Heart right ventricle (tissue), 16 donors: ENCODE data around the gene PRXL2A. TPM values are rescaled to one million over a fixed set of nuclear protein-coding genes. Genes with fewer than 3 reads are reported as not detected.

Experiments used
- ATAC-seq, 8 donors: fragments of 200-7000 bp; cut with Tn5 transposase; one replicate each; pipeline ENCODE4 v1.9.1; 2020; ENCODE audit warnings: mild to moderate bottlenecking in 8 of 8, moderate library complexity in 8 of 8, moderate number of reproducible peaks in 1 of 8
- DNase-seq, 2 donors: peaks; one replicate each; pipeline ENCODE4 v3.0.0-alpha.2; 2020
- H3K27ac ChIP-seq, 10 donors: fragments of 200-600 bp; sonication (generic) in 2 of 10; one replicate each; pipeline versions ENCODE4 v1.5.0 to v1.8.0; 2020 to 2022; ENCODE audit warnings: mild to moderate bottlenecking in 3 of 10
- H3K27me3 ChIP-seq, 7 donors: fragments of 200-600 bp; one replicate each; pipeline ENCODE4 v1.8.0; 2021 to 2022; ENCODE audit warnings: mild to moderate bottlenecking in 2 of 7
- H3K36me3 ChIP-seq, 9 donors: fragments of 200-600 bp; sonication (generic) in 1 of 9; one replicate each; pipeline versions ENCODE4 v1.5.0 to v1.8.0; 2020 to 2022; ENCODE audit warnings: mild to moderate bottlenecking in 2 of 9
- H3K4me1 ChIP-seq, 9 donors: fragments of 200-600 bp; sonication (generic) in 1 of 9; one replicate each; pipeline versions ENCODE4 v1.5.0 to v1.8.0; 2020 to 2022; ENCODE audit warnings: mild to moderate bottlenecking in 4 of 9
- H3K4me3 ChIP-seq, 10 donors: fragments of 200-600 bp; sonication (generic) in 2 of 10; one replicate each; pipeline versions ENCODE4 v1.5.0 to v1.8.0; 2020 to 2022; ENCODE audit warnings: mild to moderate bottlenecking in 7 of 10, moderate library complexity in 2 of 10
- H3K9me3 ChIP-seq, 11 donors: fragments of 200-600 bp in 10 of 11; sonication (generic) in 2 of 11; one replicate each; pipeline versions ENCODE4 v1.5.0 to v1.8.0; 2013 to 2022; ENCODE audit warnings: mild to moderate bottlenecking in 2 of 11, control low read depth in 1 of 11, moderate library complexity in 1 of 11
- WGBS, 2 donors: extraction: QIAGEN DNeasy Blood & Tissue Kit; methylation state at CpG; one replicate each; pipeline ENCODE4 v1.1.7; 2013; ENCODE audit warnings: inconsistent platforms in 1 of 2; 5-methylcytosine and 5-hydroxymethylcytosine counted together
- intact Hi-C, 10 donors: fragments of 100-400 bp; cut with DNase I; formaldehyde crosslinking; loops; one replicate each; pipeline versions ENCODE4 v1.11.1 to v1.14.2; 2022
- polyA plus RNA-seq, 2 donors: library from polyadenylated mRNA; stranded (reverse); fragments of 200-250 nt; gene quantifications; one replicate each; pipeline ENCODE4 v1.2.3, GENCODE V29; 2013
- total RNA-seq, 10 donors: library from RNA; stranded (reverse); fragmentation: NEBNext Ultra II Directional in 3 of 10; extraction: Animal tissue kit (Norgen Biotek cat#: 25700) in 3 of 10; gene quantifications; one replicate each; pipeline versions ENCODE4 v1.2.1 to v1.2.4, GENCODE V29; 2021 to 2023
- TF ChIP-seq, protein P1 (sequence below), 9 donors: fragments of 200-600 bp; sonication (generic) in 2 of 9; IDR thresholded peaks; one replicate each; pipeline versions ENCODE4 v1.5.0 to v1.8.0; 2021 to 2022; ENCODE audit warnings: antibody characterized with exemption in 9 of 9, mild to moderate bottlenecking in 5 of 9, moderate library complexity in 1 of 9
- donor health status: Arrhythmogenic right ventricular cardiomyopathy.
- donor health status: ischemic (EF 13 %, LVEDD 7.1; RV severe dilation, severe dysfunction).
- donor health status: healthy with polysubstance abuse.
- donor health status: DM: no; HTN: yes; CAD: no.
- donor health status: DM: no; HTN: no; CAD: no.
- donor health status: ischemic (EF 25% LVEDD 6.9; RV normal size, moderate dysfunction).
- donor health status: ischemic (EF 25% LVEDD 5.7; RV mildly dilated, moderate dysfunction).
- donor health status: healthy.
- donor health status: DM: yes; HTN: yes; CAD: no.
- donor health status: Ischemic cardiomyopathy.
- donor health status: ischemic (EF 35%, LVEDD 5.7; RV mildly dilated, moderate dysfunction).
- donor health status: nonischemic (EF 11% LVEDD 7.7; RV severe dilation, severe dysfunction).
- donor health status: DM: yes; HTN: yes; CAD: no.
- donor health status: PGD.
- donor health status: ischemic (EF 29% LVEDD 5.4; RV normal size, mild dysfunction).
- donor health status: nonischemic (EF 23%, LVEDD 6.1; RV moderate dilation, normal function).

The PRXL2A gene
- total and polyA plus RNA-seq, 12 donors: 46.0 to 135 (median 81.4) TPM

DNA sequence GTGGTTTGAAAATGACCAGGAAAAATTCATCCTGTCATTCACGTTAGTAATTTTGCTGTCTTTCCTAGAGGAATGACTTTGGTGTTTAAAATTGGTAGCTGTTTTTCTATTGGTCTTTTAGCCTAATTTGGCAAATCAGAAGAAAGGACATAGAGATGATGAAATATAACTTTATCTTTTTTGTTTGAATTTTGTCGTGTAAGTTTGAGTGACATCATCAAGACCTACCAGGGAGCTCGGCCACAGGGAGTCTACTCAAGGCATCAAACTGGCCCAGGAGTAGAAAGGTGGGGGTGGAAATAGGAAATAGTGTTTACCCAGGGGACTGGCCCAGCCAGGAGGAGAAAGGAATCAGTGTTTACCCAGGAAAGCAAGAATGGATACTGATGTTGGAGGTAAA lies 24.8 kb downstream of the PRXL2A start:
- peaks cover 0 to 50% (median 5%) of the 10 kb centered on the region in 9 donors for H3K36me3 ChIP-seq
- no peak overlapping the region for H3K27ac ChIP-seq
- intact Hi-C loops: no loop called here
- no peaks in the 10 kb centered on the region for H3K27me3 ChIP-seq
- no peak for DNase-seq
- H3K9me3 ChIP-seq: no peaks in the 10 kb centered on the region
- 68 to 82% methylated on average over 3 of the region's 3 CpGs for WGBS, 2 donors
- no peaks in the 10 kb centered on the region for H3K4me1 ChIP-seq
- no peak overlapping the region for H3K4me3 ChIP-seq
- ATAC-seq: no peak
- TF ChIP-seq, protein P1, sequence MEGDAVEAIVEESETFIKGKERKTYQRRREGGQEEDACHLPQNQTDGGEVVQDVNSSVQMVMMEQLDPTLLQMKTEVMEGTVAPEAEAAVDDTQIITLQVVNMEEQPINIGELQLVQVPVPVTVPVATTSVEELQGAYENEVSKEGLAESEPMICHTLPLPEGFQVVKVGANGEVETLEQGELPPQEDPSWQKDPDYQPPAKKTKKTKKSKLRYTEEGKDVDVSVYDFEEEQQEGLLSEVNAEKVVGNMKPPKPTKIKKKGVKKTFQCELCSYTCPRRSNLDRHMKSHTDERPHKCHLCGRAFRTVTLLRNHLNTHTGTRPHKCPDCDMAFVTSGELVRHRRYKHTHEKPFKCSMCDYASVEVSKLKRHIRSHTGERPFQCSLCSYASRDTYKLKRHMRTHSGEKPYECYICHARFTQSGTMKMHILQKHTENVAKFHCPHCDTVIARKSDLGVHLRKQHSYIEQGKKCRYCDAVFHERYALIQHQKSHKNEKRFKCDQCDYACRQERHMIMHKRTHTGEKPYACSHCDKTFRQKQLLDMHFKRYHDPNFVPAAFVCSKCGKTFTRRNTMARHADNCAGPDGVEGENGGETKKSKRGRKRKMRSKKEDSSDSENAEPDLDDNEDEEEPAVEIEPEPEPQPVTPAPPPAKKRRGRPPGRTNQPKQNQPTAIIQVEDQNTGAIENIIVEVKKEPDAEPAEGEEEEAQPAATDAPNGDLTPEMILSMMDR (IDR thresholded peaks at IDR 0.05): no peak

DNA sequence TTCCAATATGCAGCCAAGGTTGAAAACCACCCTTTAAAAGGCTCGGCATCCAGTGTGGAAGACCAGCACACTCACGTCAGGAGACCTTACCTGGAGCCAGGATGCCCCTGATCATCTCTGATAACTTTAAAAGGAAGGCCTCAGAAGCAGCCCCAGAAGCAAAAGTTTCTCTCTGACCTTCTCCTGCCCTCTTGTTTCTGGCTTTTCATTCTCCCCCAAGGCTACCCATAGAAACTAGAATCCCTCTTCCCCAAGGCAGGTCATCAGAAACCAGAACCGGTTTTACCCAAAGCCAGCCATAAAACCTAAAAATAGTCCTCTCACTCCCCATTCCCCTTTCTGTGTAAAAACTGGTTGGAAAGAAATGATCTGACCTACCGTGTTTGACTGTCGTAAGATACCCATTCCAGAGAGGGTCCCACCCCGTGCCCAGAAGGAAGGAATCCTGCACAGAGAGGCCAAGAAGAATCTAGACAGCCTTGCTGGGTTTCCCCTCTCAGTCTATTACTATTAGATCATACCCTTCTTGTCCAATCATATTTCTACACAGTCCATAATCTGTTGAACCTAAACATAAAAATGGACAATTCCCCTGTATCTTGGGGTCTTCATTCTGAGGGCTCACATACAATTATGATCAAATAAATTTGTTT lies 28.2 kb downstream of the PRXL2A start:
- Histone ChIP-seq H3K4me1 (no peaks in the 10 kb centered on the region), H3K9me3 (no peaks in the 10 kb centered on the region), H3K27me3 (no peaks in the 10 kb centered on the region), H3K36me3 (peaks cover 0 to 21% (median 5%) of the 10 kb centered on the region in 9 donors), H3K27ac (no peak overlapping the region), H3K4me3 (no peak overlapping the region)
- ATAC-seq (no peak), DNase-seq (no peak)
- 65 to 83% methylated on average over 6 of the region's 6 CpGs for whole genome bisulfite sequencing, 2 donors
- TF ChIP-seq, protein P1 (IDR thresholded peaks at IDR 0.05): no peak
- intact Hi-C loops: no loop called here

DNA sequence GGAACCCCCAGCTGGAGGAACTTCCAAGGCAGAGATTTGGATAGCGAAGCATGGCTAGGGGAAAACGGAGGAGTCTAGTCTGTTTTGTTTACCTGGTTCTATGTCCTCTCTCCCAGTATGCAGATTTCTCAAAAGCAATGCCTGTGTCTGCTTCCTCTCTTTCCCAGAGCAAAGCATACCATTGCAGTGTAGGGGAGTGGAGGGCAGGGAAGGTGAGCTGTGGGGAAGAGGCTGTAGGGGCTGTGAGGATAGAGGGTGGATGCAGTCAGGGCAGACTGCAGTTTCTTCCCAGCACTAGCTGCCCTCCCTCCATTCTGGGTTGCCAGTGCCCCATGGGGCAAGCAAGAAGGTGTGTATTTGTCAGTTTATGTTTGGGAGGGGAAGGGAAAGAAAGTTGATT lies 28.9 kb downstream of the PRXL2A start:
- H3K36me3 ChIP-seq: peaks cover 0 to 14% (median 2%) of the 10 kb centered on the region in 9 donors
- TF ChIP-seq, protein P1 (IDR thresholded peaks at IDR 0.05): no peak
- intact Hi-C loops: no loop called here
- WGBS, 2 donors: 69 to 82% methylated on average over 2 of the region's 2 CpGs
- no peak overlapping the region for H3K27ac ChIP-seq
- H3K4me1 ChIP-seq: no peaks in the 10 kb centered on the region
- no peak for DNase-seq
- no peaks in the 10 kb centered on the region for H3K9me3 ChIP-seq
- no peaks in the 10 kb centered on the region for H3K27me3 ChIP-seq
- H3K4me3 ChIP-seq: no peak overlapping the region
- no peak for ATAC-seq

DNA sequence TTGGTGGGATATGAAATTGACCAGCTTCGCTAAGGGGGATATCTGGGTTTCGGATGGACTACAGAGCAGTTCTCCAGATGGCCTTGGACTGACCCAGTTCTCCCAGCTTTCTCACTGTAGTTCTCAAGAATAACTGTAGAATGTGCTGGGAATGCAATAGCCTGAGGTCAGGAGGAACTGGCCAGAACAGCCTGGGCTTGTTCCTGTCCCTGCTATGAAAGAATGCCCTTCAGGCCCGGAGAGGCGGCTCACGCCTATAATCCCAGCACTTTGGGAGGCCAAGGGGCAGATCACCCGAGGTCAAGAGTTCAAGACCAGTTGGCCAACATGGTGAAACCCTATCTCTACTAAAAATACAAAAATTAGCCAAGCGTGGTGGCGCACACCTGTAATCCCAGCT lies 33.5 kb downstream of the PRXL2A start:
- Histone ChIP-seq H3K27ac (no peak overlapping the region), H3K4me1 (peaks cover 0 to 30% (median 14%) of the 10 kb centered on the region in 9 donors), H3K9me3 (no peaks in the 10 kb centered on the region), H3K4me3 (no peak overlapping the region), H3K36me3 (no peaks in the 10 kb centered on the region), H3K27me3 (no peaks in the 10 kb centered on the region)
- no peak for DNase-seq
- WGBS, 2 donors: 93 to 94% methylated on average over 8 of the region's 8 CpGs
- no peak for ATAC-seq
- TF ChIP-seq, protein P1 (IDR thresholded peaks at IDR 0.05): no peak
- intact Hi-C loops: loop anchor here in 9 of 10 donors (2.0 to 10.0 kb wide), 12 partner anchors 55 to 485 kb away; no protein-coding TSS in a partner anchor
